Astrocyte (in vitro differentiated cells and primary cell): ENCODE data around the gene OOEP. TPM values are rescaled to one million over a fixed set of nuclear protein-coding genes. Genes with fewer than 3 reads are reported as not detected.

Source experiments
- DNase-seq: peaks from one replicate; pipeline ENCODE4 v3.0.0-alpha.2; 2010; ENCODE audit warnings: low read depth
- FAIRE-seq: peaks from 2 replicates; lab custom pipeline; 2011; peaks lifted over from hg19 to GRCh38; lab: Jason Lieb, UNC
- H2AFZ ChIP-seq: 2 replicates; pipeline ENCODE4 v1.6.0; 2012; ENCODE audit warnings: low read depth, low read length, inconsistent platforms
- H3K27ac ChIP-seq: 2 replicates; pipeline ENCODE4 v1.5.1; 2011; ENCODE audit warnings: low read depth, low read length, inconsistent platforms
- H3K27me3 ChIP-seq: 2 replicates; pipeline ENCODE4 v1.6.0; 2011; ENCODE audit warnings: low read length, inconsistent platforms; ENCODE audit not compliant: insufficient read depth
- H3K36me3 ChIP-seq: 2 replicates; pipeline ENCODE4 v1.5.1; 2011; ENCODE audit warnings: low read length, inconsistent platforms; ENCODE audit not compliant: insufficient read depth
- H3K4me1 ChIP-seq: 2 replicates; pipeline ENCODE4 v1.5.1; 2011; ENCODE audit warnings: low read length, inconsistent platforms; ENCODE audit not compliant: insufficient read depth
- H3K4me2 ChIP-seq: 2 replicates; pipeline ENCODE4 v1.6.0; 2012; ENCODE audit warnings: low read length, inconsistent platforms
- H3K4me3 ChIP-seq: 2 replicates; pipeline ENCODE4 v1.5.1; 2011; ENCODE audit warnings: low read depth, mild to moderate bottlenecking, low read length, inconsistent platforms; ENCODE audit not compliant: insufficient read depth
- H3K79me2 ChIP-seq: 2 replicates; pipeline ENCODE4 v1.6.0; 2012; ENCODE audit warnings: mild to moderate bottlenecking, low read length, inconsistent platforms; ENCODE audit not compliant: insufficient read depth
- H3K9ac ChIP-seq: 2 replicates; pipeline ENCODE4 v1.6.0; 2012; ENCODE audit warnings: mild to moderate bottlenecking, low read length, inconsistent platforms
- H3K9me3 ChIP-seq: 2 replicates; pipeline ENCODE4 v1.5.1; 2012; ENCODE audit warnings: low read depth, mild to moderate bottlenecking, low read length, inconsistent platforms; ENCODE audit not compliant: insufficient read depth
- H4K20me1 ChIP-seq: 2 replicates; pipeline ENCODE4 v1.6.0; 2012; ENCODE audit warnings: low read length, inconsistent platforms; ENCODE audit not compliant: insufficient read depth
- H3K27ac Mint-ChIP-seq: one replicate; pipeline ENCODE4 v1.8.0; 2021; ENCODE audit warnings: mild to moderate bottlenecking, mixed read lengths; ENCODE audit not compliant: unreplicated experiment
- H3K27me3 Mint-ChIP-seq: one replicate; pipeline ENCODE4 v1.8.0; 2021; ENCODE audit warnings: low read depth, mixed read lengths; ENCODE audit not compliant: unreplicated experiment
- H3K36me3 Mint-ChIP-seq: one replicate; pipeline ENCODE4 v1.8.0; 2021; ENCODE audit warnings: low read depth, mixed read lengths; ENCODE audit not compliant: unreplicated experiment
- H3K4me1 Mint-ChIP-seq: one replicate; pipeline ENCODE4 v1.8.0; 2021; ENCODE audit warnings: low read depth, mixed read lengths; ENCODE audit not compliant: unreplicated experiment
- H3K4me3 Mint-ChIP-seq: one replicate; pipeline ENCODE4 v1.8.0; 2021; ENCODE audit warnings: mild to moderate bottlenecking, moderate library complexity, mixed read lengths; ENCODE audit not compliant: unreplicated experiment
- H3K9me3 Mint-ChIP-seq: one replicate; pipeline ENCODE4 v1.8.0; 2021; ENCODE audit warnings: mild to moderate bottlenecking, mixed read lengths; ENCODE audit not compliant: unreplicated experiment
- CTCF ChIP-seq: IDR thresholded peaks from 2 replicates; pipeline ENCODE4 v1.5.1; 2011; ENCODE audit warnings: low read depth, mild to moderate bottlenecking, inconsistent platforms, low read length, moderate library complexity; ENCODE audit not compliant: insufficient read depth
- EZH2 ChIP-seq: IDR thresholded peaks from 2 replicates; pipeline ENCODE4 v1.6.1; 2012; ENCODE audit warnings: mild to moderate bottlenecking, low read length, inconsistent platforms; ENCODE audit not compliant: insufficient read depth
- total RNA-seq: library from RNA; stranded (reverse); gene quantifications from 2 replicates; pipeline ENCODE4 v1.2.1, GENCODE V29; 2021

The OOEP gene
- total RNA-seq, 1 donor from 2014 or later, result not detected

- TF ChIP-seq CTCF (no peak), EZH2 (no peak)
- Histone ChIP-seq H3K9ac (no peak overlapping the region), H4K20me1 (no peaks in the 10 kb centered on the region), H3K36me3 (no peaks in the 10 kb centered on the region), H3K9me3 (no peaks in the 10 kb centered on the region), H3K4me1 (no peaks in the 10 kb centered on the region), H3K4me2 (no peak overlapping the region), H3K27me3 (no peaks in the 10 kb centered on the region), H3K27ac (no peak overlapping the region), H3K79me2 (no peaks in the 10 kb centered on the region), H2AFZ (no peak overlapping the region), H3K4me3 (no peak overlapping the region)
- Mint-ChIP-seq H3K4me3 (no peak overlapping the region), H3K4me1 (no peaks in the 10 kb centered on the region), H3K27ac (no peak overlapping the region), H3K27me3 (peaks cover 4% of the 10 kb centered on the region), H3K9me3 (peaks cover 3% of the 10 kb centered on the region), H3K36me3 (no peaks in the 10 kb centered on the region)
- FAIRE-seq (no peak), DNase-seq (no peak)
Observed at GRCh38 chr6:73367761-73368355, 1.8 kb downstream of the OOEP start.

- no peaks in the 10 kb centered on the region for H3K4me1 ChIP-seq
- H2AFZ ChIP-seq, result no peak overlapping the region
- no peak overlapping the region for H3K4me2 ChIP-seq
- H3K36me3 ChIP-seq, result no peaks in the 10 kb centered on the region
- TF ChIP-seq EZH2 (no peak), CTCF (no peak)
- H4K20me1 ChIP-seq, result no peaks in the 10 kb centered on the region
- no peak overlapping the region for H3K4me3 Mint-ChIP-seq
- H3K27me3 ChIP-seq, result no peaks in the 10 kb centered on the region
- DNase-seq (no peak), FAIRE-seq (no peak)
- peaks cover 4% of the 10 kb centered on the region for H3K27me3 Mint-ChIP-seq
- H3K27ac Mint-ChIP-seq, result no peak overlapping the region
- H3K27ac ChIP-seq, result no peak overlapping the region
- no peak overlapping the region for H3K4me3 ChIP-seq
- no peaks in the 10 kb centered on the region for H3K4me1 Mint-ChIP-seq
- H3K9me3 ChIP-seq, result no peaks in the 10 kb centered on the region
- H3K9me3 Mint-ChIP-seq, result no peaks in the 10 kb centered on the region
- H3K36me3 Mint-ChIP-seq, result no peaks in the 10 kb centered on the region
- H3K79me2 ChIP-seq, result no peaks in the 10 kb centered on the region
- no peak overlapping the region for H3K9ac ChIP-seq
Observed at GRCh38 chr6:73364549-73364948, 5.1 kb downstream of the OOEP start.

- Histone ChIP-seq H3K27me3 (no peaks in the 10 kb centered on the region), H4K20me1 (no peaks in the 10 kb centered on the region), H3K9ac (no peak overlapping the region), H3K4me3 (no peak overlapping the region), H3K36me3 (no peaks in the 10 kb centered on the region), H3K4me1 (no peaks in the 10 kb centered on the region), H3K27ac (no peak overlapping the region), H3K9me3 (no peaks in the 10 kb centered on the region), H3K4me2 (no peak overlapping the region), H3K79me2 (no peaks in the 10 kb centered on the region), H2AFZ (no peak overlapping the region)
- H3K36me3 Mint-ChIP-seq, result no peaks in the 10 kb centered on the region
- H3K9me3 Mint-ChIP-seq, result no peaks in the 10 kb centered on the region
- FAIRE-seq (no peak), DNase-seq (no peak)
- H3K27ac Mint-ChIP-seq, result no peak overlapping the region
- H3K4me1 Mint-ChIP-seq, result no peaks in the 10 kb centered on the region
- TF ChIP-seq EZH2 (no peak), CTCF (no peak)
- peaks cover 4% of the 10 kb centered on the region for H3K27me3 Mint-ChIP-seq
- H3K4me3 Mint-ChIP-seq, result no peak overlapping the region
Observed at GRCh38 chr6:73364121-73364520, 5.6 kb downstream of the OOEP start.
